OCI-LY3 (cell line): ENCODE measurements around the gene TECPR2.

ENCODE experiments used
- EZH2phosphoT487 ChIP-seq: fragments of 200-600 bp; shearing (Covaris generic); IDR thresholded peaks from 2 replicates; pipeline ENCODE4 v1.6.1; 2018; ENCODE audit warnings: antibody characterized with exemption, mixed run types, low read depth
- TF ChIP-seq, protein P1 (sequence below): fragments of 200-600, 300-600 bp; sonication (generic); IDR thresholded peaks from 2 replicates; pipeline ENCODE4 v1.5.1; 2014; ENCODE audit warnings: antibody characterized with exemption, low read length, low read depth

- TF ChIP-seq, protein P1, sequence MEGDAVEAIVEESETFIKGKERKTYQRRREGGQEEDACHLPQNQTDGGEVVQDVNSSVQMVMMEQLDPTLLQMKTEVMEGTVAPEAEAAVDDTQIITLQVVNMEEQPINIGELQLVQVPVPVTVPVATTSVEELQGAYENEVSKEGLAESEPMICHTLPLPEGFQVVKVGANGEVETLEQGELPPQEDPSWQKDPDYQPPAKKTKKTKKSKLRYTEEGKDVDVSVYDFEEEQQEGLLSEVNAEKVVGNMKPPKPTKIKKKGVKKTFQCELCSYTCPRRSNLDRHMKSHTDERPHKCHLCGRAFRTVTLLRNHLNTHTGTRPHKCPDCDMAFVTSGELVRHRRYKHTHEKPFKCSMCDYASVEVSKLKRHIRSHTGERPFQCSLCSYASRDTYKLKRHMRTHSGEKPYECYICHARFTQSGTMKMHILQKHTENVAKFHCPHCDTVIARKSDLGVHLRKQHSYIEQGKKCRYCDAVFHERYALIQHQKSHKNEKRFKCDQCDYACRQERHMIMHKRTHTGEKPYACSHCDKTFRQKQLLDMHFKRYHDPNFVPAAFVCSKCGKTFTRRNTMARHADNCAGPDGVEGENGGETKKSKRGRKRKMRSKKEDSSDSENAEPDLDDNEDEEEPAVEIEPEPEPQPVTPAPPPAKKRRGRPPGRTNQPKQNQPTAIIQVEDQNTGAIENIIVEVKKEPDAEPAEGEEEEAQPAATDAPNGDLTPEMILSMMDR, result no peak
- no peak for TF ChIP-seq EZH2phosphoT487
Observed at GRCh38 chr14:102485693-102486512, 123.2 kb downstream of the TECPR2 start.
